Heart left ventricle (tissue), 16 donors: ENCODE data around the gene MAN2A1. TPM values are rescaled to one million over a fixed set of nuclear protein-coding genes. Genes with fewer than 3 reads are reported as not detected.

Experiments
- ATAC-seq, 4 donors: fragments of 200-7000 bp; cut with Tn5 transposase; one replicate each; pipeline ENCODE4 v1.9.1; 2020 to 2022; ENCODE audit warnings: moderate library complexity in 4 of 4, mild to moderate bottlenecking in 3 of 4, moderate number of reproducible peaks in 1 of 4
- DNase-seq, 5 donors: peaks; one replicate each; pipeline ENCODE4 v3.0.0-alpha.2; 2020
- H3K27ac ChIP-seq, 12 donors: fragments of 200-600 bp; sonication (generic) in 4 of 12; one replicate each; pipeline versions ENCODE4 v1.5.0 to v1.8.0; 2016 to 2022; ENCODE audit warnings: mild to moderate bottlenecking in 2 of 12
- H3K27me3 ChIP-seq, 9 donors: fragments of 200-600 bp; sonication (generic) in 2 of 9; one replicate each; pipeline versions ENCODE4 v1.5.1 to v1.8.0; 2016 to 2022; ENCODE audit warnings: mild to moderate bottlenecking in 3 of 9
- H3K36me3 ChIP-seq, 9 donors: fragments of 200-600 bp; sonication (generic) in 2 of 9; one replicate each; pipeline versions ENCODE4 v1.5.0 to v1.8.0; 2018 to 2022; ENCODE audit warnings: mild to moderate bottlenecking in 2 of 9
- H3K4me1 ChIP-seq, 12 donors: fragments of 200-600 bp; sonication (generic) in 4 of 12; one replicate each; pipeline versions ENCODE4 v1.5.0 to v1.8.0; 2016 to 2022; ENCODE audit warnings: mild to moderate bottlenecking in 3 of 12
- H3K4me3 ChIP-seq, 12 donors: fragments of 200-600 bp; sonication (generic) in 4 of 12; one replicate each; pipeline versions ENCODE4 v1.5.0 to v1.8.0; 2017 to 2022; ENCODE audit warnings: mild to moderate bottlenecking in 9 of 12, moderate library complexity in 4 of 12
- H3K9me3 ChIP-seq, 12 donors: fragments of 200-600 bp; sonication (generic) in 4 of 12; one replicate each; pipeline versions ENCODE4 v1.5.0 to v1.8.0; 2016 to 2022; ENCODE audit warnings: mild to moderate bottlenecking in 1 of 12
- CTCF ChIP-seq, 12 donors: fragments of 200-600 bp; sonication (generic) in 4 of 12; IDR thresholded peaks; one replicate each; pipeline versions ENCODE4 v1.5.0 to v1.8.0; 2018 to 2022; ENCODE audit warnings: antibody characterized with exemption in 12 of 12, mild to moderate bottlenecking in 5 of 12
- POLR2A ChIP-seq, 2 donors: fragments of 450-650 bp; IDR thresholded peaks; one replicate each; pipeline ENCODE4 v1.6.1; 2017; ENCODE audit warnings: antibody characterized with exemption in 2 of 2, mild to moderate bottlenecking in 2 of 2, moderate library complexity in 2 of 2
- WGBS, 4 donors: extraction: QIAGEN DNeasy Blood & Tissue Kit in 2 of 4; methylation state at CpG; one replicate each; pipeline versions ENCODE4 v1.1.5 to v1.1.7; 2013 to 2018; 5-methylcytosine and 5-hydroxymethylcytosine counted together
- intact Hi-C, 10 donors: fragments of 100-400 bp; cut with DNase I; formaldehyde crosslinking; loops; one replicate each; pipeline versions ENCODE4 v1.11.1 to v1.14.2; 2022
- polyA plus RNA-seq, 2 donors: library from polyadenylated mRNA; stranded (reverse); fragments of 200-250 nt; gene quantifications; one replicate each; pipeline ENCODE4 v1.2.3, GENCODE V29; 2013
- total RNA-seq, 9 donors: library from RNA; depleted of rRNA in 2 of 9; stranded (reverse); fragments of >200 nt in 2 of 9; fragmentation: NEBNext Ultra II Directional in 3 of 9; extraction: Animal tissue kit (Norgen Biotek cat#: 25700) in 3 of 9; gene quantifications; one replicate each; pipeline versions ENCODE4 v1.1.0 to v1.2.4, GENCODE V29; 2016 to 2023
- donor health status: ischemic (EF 13 %, LVEDD 7.1; RV severe dilation, severe dysfunction).
- donor health status: healthy with polysubstance abuse.
- donor health status: DM: no; HTN: yes; CAD: no.
- donor health status: DM: no; HTN: no; CAD: no.
- donor health status: ischemic (EF 25% LVEDD 6.9; RV normal size, moderate dysfunction).
- donor health status: ischemic (EF 25% LVEDD 5.7; RV mildly dilated, moderate dysfunction).
- donor health status: healthy.
- donor health status: DM: yes; HTN: yes; CAD: no.
- donor health status: ischemic (EF 35%, LVEDD 5.7; RV mildly dilated, moderate dysfunction).
- donor health status: nonischemic (EF 11% LVEDD 7.7; RV severe dilation, severe dysfunction).
- donor health status: DM: yes; HTN: yes; CAD: no.
- donor health status: PGD.
- donor health status: ischemic (EF 29% LVEDD 5.4; RV normal size, mild dysfunction).
- donor health status: nonischemic (EF 23%, LVEDD 6.1; RV moderate dilation, normal function).

MAN2A1 gene
- total and polyA plus RNA-seq, 11 donors, result 2.0 to 22.9 (median 7.8) TPM

GRCh38 chr5:109668668-109669422 lies 20.9 kb upstream of the MAN2A1 start:
- Histone ChIP-seq H3K9me3 (no peaks in the 10 kb centered on the region), H3K36me3 (no peaks in the 10 kb centered on the region), H3K4me1 (no peaks in the 10 kb centered on the region), H3K27ac (no peak overlapping the region), H3K4me3 (no peak overlapping the region), H3K27me3 (peaks cover 0 to 7% (median 0%) of the 10 kb centered on the region in 9 donors)
- WGBS, 4 donors, result 74 to 83% (median 80%) methylated on average over 4 of the region's 4 CpGs
- no peak for ATAC-seq
- DNase-seq, result no peak
- no peak for TF ChIP-seq CTCF (IDR thresholded peaks at IDR 0.05)
- no peak for TF ChIP-seq POLR2A (IDR thresholded peaks at IDR 0.05)
- intact Hi-C loops, result no loop called here

DNA sequence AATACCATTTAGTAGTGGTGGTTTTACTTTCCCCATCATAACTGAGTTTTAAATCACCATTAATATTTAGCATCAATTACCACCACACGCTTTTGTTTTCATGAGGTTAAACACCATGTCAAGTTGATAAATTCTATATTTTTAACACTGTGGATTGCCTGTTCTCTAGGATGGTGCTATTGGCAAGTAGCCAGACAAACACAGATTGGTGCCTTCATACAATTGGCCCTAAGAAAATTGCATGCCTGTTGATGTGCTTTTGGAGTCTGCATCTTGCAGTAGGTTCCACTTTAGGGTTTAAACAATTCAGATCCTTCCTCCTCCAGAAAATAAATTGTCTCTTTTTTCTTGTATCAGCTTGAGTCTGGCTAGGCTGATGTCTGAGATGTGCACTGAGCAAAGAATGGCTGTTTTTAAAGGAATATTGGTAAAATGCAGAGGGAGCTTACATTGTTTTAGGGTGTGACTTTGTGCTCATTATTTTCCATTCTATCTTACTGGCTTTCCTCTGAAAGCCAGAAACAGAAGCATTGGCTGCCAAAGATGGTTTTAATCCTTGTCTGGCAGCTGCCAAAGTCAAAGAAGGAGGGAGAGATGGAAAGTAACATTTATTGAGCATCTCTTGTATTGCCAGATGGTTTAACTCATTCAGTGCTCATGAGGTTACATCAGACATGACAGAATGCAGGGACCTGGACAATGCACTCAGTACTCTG lies 19.6 kb upstream of the MAN2A1 start:
- Histone ChIP-seq H3K4me3 (no peak overlapping the region), H3K4me1 (no peaks in the 10 kb centered on the region), H3K36me3 (no peaks in the 10 kb centered on the region), H3K9me3 (no peaks in the 10 kb centered on the region), H3K27ac (no peak overlapping the region), H3K27me3 (peaks cover 0 to 7% (median 0%) of the 10 kb centered on the region in 9 donors)
- no peak for ATAC-seq
- 82 to 94% (median 89%) methylated on average over 1 of the region's 1 CpG for WGBS, 4 donors
- intact Hi-C loops, result no loop called here
- TF ChIP-seq CTCF (IDR thresholded peaks at IDR 0.05) (no peak), POLR2A (IDR thresholded peaks at IDR 0.05) (no peak)
- DNase-seq, result no peak

DNA sequence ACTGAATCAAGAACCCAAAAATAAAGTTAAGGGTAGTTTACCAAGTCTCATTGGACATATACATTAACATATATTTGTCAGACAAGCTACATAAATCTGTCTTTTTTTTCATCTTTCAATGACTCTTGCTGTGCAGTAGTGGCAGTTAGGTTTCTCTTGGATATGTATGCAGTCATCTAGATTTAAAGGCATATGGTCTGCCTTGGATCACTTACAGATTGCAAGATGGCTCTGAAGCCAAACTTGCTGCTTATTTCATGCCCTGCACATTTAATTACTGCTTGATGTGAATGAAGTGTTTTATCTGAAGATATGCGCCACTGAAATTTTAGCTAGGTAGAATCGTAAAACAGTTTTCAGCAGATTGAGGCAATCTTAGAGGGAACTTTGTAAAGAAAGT lies 18.6 kb upstream of the MAN2A1 start:
- Histone ChIP-seq H3K27ac (no peak overlapping the region), H3K4me3 (no peak overlapping the region), H3K27me3 (peaks cover 0 to 9% (median 0%) of the 10 kb centered on the region in 9 donors), H3K36me3 (no peaks in the 10 kb centered on the region), H3K9me3 (no peaks in the 10 kb centered on the region), H3K4me1 (no peaks in the 10 kb centered on the region)
- DNase-seq (no peak), ATAC-seq (no peak)
- TF ChIP-seq POLR2A (IDR thresholded peaks at IDR 0.05) (no peak), CTCF (IDR thresholded peaks at IDR 0.05) (no peak)
- intact Hi-C loops, result no loop called here
- WGBS, 4 donors, result 86 to 97% (median 97%) methylated on average over 2 of the region's 2 CpGs

DNA sequence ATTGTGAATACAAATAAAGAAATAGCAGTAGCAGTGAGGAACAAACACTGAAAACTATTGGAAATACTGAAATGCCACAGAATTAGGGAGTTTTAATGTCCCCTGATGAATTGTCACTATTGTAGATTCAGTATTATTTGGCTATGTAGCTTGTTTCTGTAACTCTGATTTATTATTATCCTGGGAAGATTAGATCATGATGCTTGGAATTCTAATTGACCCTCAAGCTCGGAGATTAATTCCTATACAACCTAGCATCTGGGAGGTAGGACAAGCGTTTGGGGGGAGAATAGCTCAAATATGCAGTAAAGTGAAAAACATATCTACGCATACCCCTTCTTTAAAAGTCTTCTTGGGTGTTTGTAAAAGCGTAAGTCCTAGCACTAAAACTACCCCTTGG lies 15.1 kb upstream of the MAN2A1 start:
- no peak overlapping the region for H3K27ac ChIP-seq
- TF ChIP-seq CTCF (IDR thresholded peaks at IDR 0.05), result no peak
- TF ChIP-seq POLR2A (IDR thresholded peaks at IDR 0.05), result no peak
- 79 to 97% (median 93%) methylated on average over 4 of the region's 4 CpGs for WGBS, 4 donors
- DNase-seq (no peak), ATAC-seq (no peak)
- H3K4me3 ChIP-seq, result no peak overlapping the region
- H3K36me3 ChIP-seq, result no peaks in the 10 kb centered on the region
- H3K27me3 ChIP-seq, result peaks cover 0 to 9% (median 0%) of the 10 kb centered on the region in 9 donors
- intact Hi-C loops, result no loop called here
- no peaks in the 10 kb centered on the region for H3K4me1 ChIP-seq
- H3K9me3 ChIP-seq, result no peaks in the 10 kb centered on the region
